ENCODE data around the gene POC5. TPM values are rescaled to one million over a fixed set of nuclear protein-coding genes. Genes with fewer than 3 reads are reported as not detected.
"Not testable (repeated sequence)": the region's sequence is repeated elsewhere in the genome, so short reads cannot be mapped to it uniquely, and the experiment has no call there.

The POC5 gene
- total RNA-seq, 2 experiments from 2014 or later = 19.1 to 23.3 TPM

- no peak for DNase-seq
- Mint-ChIP-seq H3K4me1 (no peaks in the 10 kb centered on the region), H3K4me3 (no peak overlapping the region), H3K9me3 (no peaks in the 10 kb centered on the region), H3K27me3 (peaks cover 14% of the 10 kb centered on the region), H3K36me3 (ENCODE audit: low read depth) (no peaks in the 10 kb centered on the region), H3K27ac (no peak overlapping the region)
- ChIA-PET CTCF (no interaction called here), POLR2A (no interaction called here)
These were observed 6.1 kb upstream of the POC5 start for GRCh38 chr5:75723378-75723777.

- ChIA-PET POLR2A (no interaction called here), CTCF (no interaction called here)
- Mint-ChIP-seq H3K4me3 (no peak overlapping the region), H3K27ac (no peak overlapping the region), H3K27me3 (peaks cover 13% of the 10 kb centered on the region), H3K4me1 (peaks cover 3% of the 10 kb centered on the region), H3K9me3 (no peaks in the 10 kb centered on the region), H3K36me3 (ENCODE audit: low read depth) (no peaks in the 10 kb centered on the region)
- DNase-seq = no peak
These were observed 4.3 kb upstream of the POC5 start for GRCh38 chr5:75721573-75721972.

GRCh38 chr5:75720882-75721281, 3.6 kb upstream of the POC5 start:
- Mint-ChIP-seq H3K27me3 (peaks cover 6% of the 10 kb centered on the region), H3K4me3 (no peak overlapping the region), H3K4me1 (peaks cover 10% of the 10 kb centered on the region), H3K9me3 (no peaks in the 10 kb centered on the region), H3K27ac (no peak overlapping the region), H3K36me3 (ENCODE audit: low read depth) (peaks cover 1% of the 10 kb centered on the region)
- ChIA-PET CTCF (no interaction called here), POLR2A (no interaction called here)
- DNase-seq = no peak

GRCh38 chr5:75716715-75717081, 539 bp downstream of the POC5 start:
- ChIA-PET CTCF (interaction anchor here (1.6 kb wide), 1 partner anchor 36 kb away, joined by 4 read pairs; no protein-coding TSS in a partner anchor), POLR2A (no interaction called here)
- Mint-ChIP-seq H3K4me3 (peak overlapping the region; percentile 98), H3K9me3 (no peaks in the 10 kb centered on the region), H3K36me3 (ENCODE audit: low read depth) (peaks cover 26% of the 10 kb centered on the region), H3K27me3 (peaks cover 5% of the 10 kb centered on the region), H3K27ac (peak overlapping the region; percentile 100), H3K4me1 (peaks cover 36% of the 10 kb centered on the region)
- DNase-seq = no peak

GRCh38 chr5:75712091-75712490, 5.1 kb downstream of the POC5 start:
- no peaks in the 10 kb centered on the region for H3K9me3 Mint-ChIP-seq

GRCh38 chr5:75711151-75711550, 6.1 kb downstream of the POC5 start:
- H3K36me3 Mint-ChIP-seq (ENCODE audit: low read depth) = peaks cover 40% of the 10 kb centered on the region
- no peaks in the 10 kb centered on the region for H3K9me3 Mint-ChIP-seq
- POLR2A ChIA-PET = no interaction called here
- H3K4me3 Mint-ChIP-seq = no peak overlapping the region
- DNase-seq = no peak
- CTCF ChIA-PET = no interaction called here
- no peak overlapping the region for H3K27ac Mint-ChIP-seq
- no peaks in the 10 kb centered on the region for H3K27me3 Mint-ChIP-seq
- peaks cover 34% of the 10 kb centered on the region for H3K4me1 Mint-ChIP-seq

More at GRCh38 chr5:75712091-75712490, 5.1 kb downstream of the POC5 start:
- Mint-ChIP-seq H3K4me1 (peaks cover 39% of the 10 kb centered on the region), H3K4me3 (no peak overlapping the region), H3K27ac (no peak overlapping the region), H3K36me3 (ENCODE audit: low read depth) (peaks cover 38% of the 10 kb centered on the region), H3K27me3 (no peaks in the 10 kb centered on the region)
- POLR2A ChIA-PET = no interaction called here
- CTCF ChIA-PET = no interaction called here
- DNase-seq = no peak

- H3K4me3 Mint-ChIP-seq = no peak overlapping the region
- DNase-seq = no peak
- CTCF ChIA-PET = no interaction called here
- POLR2A ChIA-PET = no interaction called here
- H3K27me3 Mint-ChIP-seq = no peaks in the 10 kb centered on the region
- no peaks in the 10 kb centered on the region for H3K9me3 Mint-ChIP-seq
- H3K4me1 Mint-ChIP-seq = peaks cover 31% of the 10 kb centered on the region
- H3K27ac Mint-ChIP-seq = no peak overlapping the region
- H3K36me3 Mint-ChIP-seq (ENCODE audit: low read depth) = peaks cover 41% of the 10 kb centered on the region
These were observed 6.6 kb downstream of the POC5 start for GRCh38 chr5:75710637-75711036.

- DNase-seq = no peak
- ChIA-PET POLR2A (no interaction called here), CTCF (no interaction called here)
- Mint-ChIP-seq H3K9me3 (no peaks in the 10 kb centered on the region), H3K4me1 (peaks cover 14% of the 10 kb centered on the region), H3K36me3 (ENCODE audit: low read depth) (peaks cover 41% of the 10 kb centered on the region), H3K27ac (no peak overlapping the region), H3K27me3 (no peaks in the 10 kb centered on the region), H3K4me3 (no peak overlapping the region)
These were observed 9.2 kb downstream of the POC5 start for GRCh38 chr5:75707911-75708509.

- H3K36me3 Mint-ChIP-seq (ENCODE audit: low read depth) = peaks cover 49% of the 10 kb centered on the region
- POLR2A ChIA-PET = no interaction called here
These were observed 10.5 kb downstream of the POC5 start for GRCh38 chr5:75706775-75707174.

GRCh38 chr5:75706016-75706415, 11.2 kb downstream of the POC5 start:
- no peak overlapping the region for H3K27ac Mint-ChIP-seq
- H3K9me3 Mint-ChIP-seq = no peaks in the 10 kb centered on the region
- POLR2A ChIA-PET = no interaction called here
- peaks cover 6% of the 10 kb centered on the region for H3K4me1 Mint-ChIP-seq
- no peaks in the 10 kb centered on the region for H3K27me3 Mint-ChIP-seq
- no peak overlapping the region for H3K4me3 Mint-ChIP-seq
- no peak for DNase-seq
- CTCF ChIA-PET = no interaction called here
- H3K36me3 Mint-ChIP-seq (ENCODE audit: low read depth) = peaks cover 50% of the 10 kb centered on the region

More at GRCh38 chr5:75706775-75707174, 10.5 kb downstream of the POC5 start:
- Mint-ChIP-seq H3K4me1 (peaks cover 9% of the 10 kb centered on the region), H3K9me3 (no peaks in the 10 kb centered on the region), H3K4me3 (no peak overlapping the region), H3K27me3 (no peaks in the 10 kb centered on the region), H3K27ac (no peak overlapping the region)
- no peak for DNase-seq
- CTCF ChIA-PET = interaction anchor here (1.1 kb wide), 1 partner anchor 26 kb away, joined by 3 read pairs; no protein-coding TSS in a partner anchor

GRCh38 chr5:75701856-75702255, 15.4 kb downstream of the POC5 start:
- CTCF ChIA-PET = no interaction called here
- H3K4me3 Mint-ChIP-seq = no peak overlapping the region
- POLR2A ChIA-PET = no interaction called here
- peaks cover 2% of the 10 kb centered on the region for H3K4me1 Mint-ChIP-seq
- peaks cover 62% of the 10 kb centered on the region for H3K36me3 Mint-ChIP-seq (ENCODE audit: low read depth)
- no peak for DNase-seq
- H3K27ac Mint-ChIP-seq = no peak overlapping the region
- H3K27me3 Mint-ChIP-seq = no peaks in the 10 kb centered on the region
- H3K9me3 Mint-ChIP-seq = no peaks in the 10 kb centered on the region

- H3K4me1 Mint-ChIP-seq, POLR2A ChIA-PET, H3K27me3 Mint-ChIP-seq, H3K27ac Mint-ChIP-seq, H3K4me3 Mint-ChIP-seq, H3K9me3 Mint-ChIP-seq, DNase-seq, CTCF ChIA-PET: not testable (repeated sequence)
- peaks cover 46% of the 10 kb centered on the region for H3K36me3 Mint-ChIP-seq (ENCODE audit: low read depth)
These were observed 21.5 kb downstream of the POC5 start for GRCh38 chr5:75695472-75696351.

- no peak for DNase-seq
- H3K36me3 Mint-ChIP-seq (ENCODE audit: low read depth) = peaks cover 45% of the 10 kb centered on the region
- no peaks in the 10 kb centered on the region for H3K9me3 Mint-ChIP-seq
- POLR2A ChIA-PET = no interaction called here
- CTCF ChIA-PET = no interaction called here
- H3K27ac Mint-ChIP-seq = no peak overlapping the region
- no peaks in the 10 kb centered on the region for H3K27me3 Mint-ChIP-seq
- no peak overlapping the region for H3K4me3 Mint-ChIP-seq
- H3K4me1 Mint-ChIP-seq = peaks cover 3% of the 10 kb centered on the region
These were observed 22.5 kb downstream of the POC5 start for GRCh38 chr5:75694781-75695180.
